Endothelial cell of umbilical vein (primary cell): Measurements from ENCODE around the gene CUL2. TPM values are rescaled to one million over a fixed set of nuclear protein-coding genes. Genes with fewer than 3 reads are reported as not detected.

ENCODE experiments used
- BruUV-seq: library from RNA; stranded (reverse); fragments of 400-500 nt; replicated peaks from 2 replicates; lab custom pipeline; 2021; lab: Mats Ljungman, UMichigan
- CTCF ChIA-PET: fragments of 300-600, 350-600 bp; sonication (Branson Sonifier 250); formaldehyde crosslinking; loops from one replicate; lab custom pipeline; 2021; ENCODE audit warnings: antibody characterized with exemption, inconsistent platforms; lab: Charles Lee
- POLR2A ChIA-PET: fragments of 300-600, 350-600 bp; sonication (Branson Sonifier 250); formaldehyde crosslinking; loops from one replicate; lab custom pipeline; 2021; ENCODE audit warnings: antibody characterized with exemption, inconsistent platforms; lab: Charles Lee
- DNase-seq: peaks from one replicate; pipeline ENCODE4 v3.0.0-alpha.2; 2011; ENCODE audit warnings: low read depth, low spot score
- FAIRE-seq: peaks from 2 replicates; lab custom pipeline; 2011; peaks lifted over from hg19 to GRCh38; lab: Jason Lieb, UNC
- H2AFZ ChIP-seq: 2 replicates; pipeline ENCODE4 v1.6.0; 2012; ENCODE audit warnings: low read depth, low read length, control low read depth, inconsistent platforms
- H3K27ac ChIP-seq: 2 replicates; pipeline ENCODE4 v1.5.1; 2011; ENCODE audit warnings: low read depth, mild to moderate bottlenecking, control low read depth, low read length, moderate library complexity; ENCODE audit not compliant: insufficient read depth
- H3K27me3 ChIP-seq, 2 experiments: 2 replicates each; pipeline versions ENCODE4 v1.6.0 to v1.6.1; 2011; ENCODE audit warnings: low read length in 2 of 2, mixed read lengths in 1 of 2; ENCODE audit not compliant: control insufficient read depth in 2 of 2, insufficient read depth in 2 of 2
- H3K36me3 ChIP-seq, 2 experiments: 2 replicates in 1 of 2; 3 replicates in 1 of 2; pipeline ENCODE4 v1.5.1; 2011; ENCODE audit warnings: low read length in 2 of 2, mild to moderate bottlenecking in 1 of 2, moderate library complexity in 1 of 2; ENCODE audit not compliant: control insufficient read depth in 2 of 2, insufficient read depth in 2 of 2; ENCODE audit errors: extremely low read depth in 1 of 2
- H3K4me1 ChIP-seq: 3 replicates; pipeline ENCODE4 v1.5.1; 2011; ENCODE audit warnings: mild to moderate bottlenecking, low read length; ENCODE audit not compliant: control insufficient read depth, insufficient read depth; ENCODE audit errors: extremely low read depth
- H3K4me2 ChIP-seq: 2 replicates; pipeline ENCODE4 v1.6.1; 2011; ENCODE audit warnings: low read length, control low read depth, mixed read lengths; ENCODE audit not compliant: insufficient read depth
- H3K4me3 ChIP-seq, 3 experiments: fragments of 200-600 bp in 1 of 3; sonication (generic), shearing (Covaris generic) in 1 of 3; replicated peaks in 1 of 3; 2 replicates each; pipeline ENCODE4 v1.5.1; 2011 to 2016; ENCODE audit warnings: control low read depth in 3 of 3, low read length in 3 of 3, mild to moderate bottlenecking in 2 of 3, inconsistent platforms in 1 of 3, low read depth in 1 of 3, moderate library complexity in 1 of 3; ENCODE audit not compliant: insufficient read depth in 1 of 3
- H3K79me2 ChIP-seq: 2 replicates; pipeline ENCODE4 v1.6.0; 2012; ENCODE audit warnings: low read length, inconsistent platforms; ENCODE audit not compliant: control insufficient read depth, insufficient read depth
- H3K9ac ChIP-seq: replicated peaks from 2 replicates; pipeline ENCODE3; 2011; ENCODE audit warnings: low read length, control low read depth; ENCODE audit not compliant: insufficient read depth; ENCODE audit errors: extremely low read depth
- H3K9me1 ChIP-seq: replicated peaks from 3 replicates; pipeline ENCODE4 v1.6.0; 2011; ENCODE audit warnings: mild to moderate bottlenecking, low read length; ENCODE audit not compliant: control insufficient read depth, insufficient read depth; ENCODE audit errors: extremely low read depth
- H3K9me3 ChIP-seq: replicated peaks from 2 replicates; pipeline ENCODE4 v1.5.1; 2012; ENCODE audit warnings: low read length, inconsistent platforms; ENCODE audit not compliant: control insufficient read depth, insufficient read depth
- H4K20me1 ChIP-seq: replicated peaks from 2 replicates; pipeline ENCODE3; 2011; ENCODE audit warnings: mild to moderate bottlenecking, low read length; ENCODE audit not compliant: control insufficient read depth, insufficient read depth; ENCODE audit errors: extremely low read depth
- EZH2 ChIP-seq: IDR thresholded peaks from 2 replicates; pipeline ENCODE4 v1.6.1; 2012; ENCODE audit warnings: borderline replicate concordance, low read depth, mild to moderate bottlenecking, moderate library complexity, low read length, inconsistent platforms; ENCODE audit not compliant: severe bottlenecking
- FOS ChIP-seq: IDR thresholded peaks from 2 replicates; pipeline ENCODE4 v1.6.1; 2011; ENCODE audit warnings: mild to moderate bottlenecking, low read length, moderate library complexity, borderline replicate concordance; ENCODE audit not compliant: insufficient read depth
- GATA2 ChIP-seq: IDR thresholded peaks from 2 replicates; pipeline ENCODE4 v1.7.0; 2011; ENCODE audit warnings: low read depth, mild to moderate bottlenecking, moderate library complexity, mixed read lengths, low read length; ENCODE audit not compliant: insufficient read length, insufficient read depth
- JUN ChIP-seq: IDR thresholded peaks from 2 replicates; pipeline ENCODE4 v1.6.1; 2011; ENCODE audit warnings: borderline replicate concordance, low read depth; ENCODE audit not compliant: insufficient read length, insufficient read depth
- MYC ChIP-seq: IDR thresholded peaks from one replicate; pipeline ENCODE4 v1.6.1; 2011; ENCODE audit warnings: mild to moderate bottlenecking, low read depth, low read length
- POLR2A ChIP-seq: IDR thresholded peaks from 2 replicates; pipeline ENCODE4 v1.6.1; 2012; ENCODE audit warnings: low read depth, mild to moderate bottlenecking, control low read depth, low read length
- POLR2AphosphoS5 ChIP-seq: IDR thresholded peaks from 2 replicates; pipeline ENCODE4 v1.6.1; 2012; ENCODE audit warnings: low read depth, mild to moderate bottlenecking, control low read depth, low read length, moderate library complexity; ENCODE audit not compliant: insufficient read depth
- dilution Hi-C: fragments of 300-500 bp; cut with MboI; formaldehyde crosslinking; loops from one replicate; pipeline ENCODE4 v1.15.0; 2019; ENCODE audit warnings: low sequenced_read_pairs; ENCODE audit not compliant: extremely low pct_ligation_motif_present
- intact Hi-C: fragments of 100-400 bp; cut with micrococcal nuclease; formaldehyde crosslinking; loops from one replicate; pipeline ENCODE4 v1.10.0; 2022
- polyA plus RNA-seq, 4 experiments: library from polyadenylated mRNA; depleted of rRNA in 3 of 4; stranded (reverse) in 3 of 4; unstranded in 1 of 4; fragments of >200 nt; gene quantifications; 2 replicates each; pipeline versions ENCODE4 v1.2.1 to v1.2.3, GENCODE V29; 2011 to 2012; ENCODE audit warnings: missing spikeins in 1 of 4
- total RNA-seq: library from RNA; stranded (reverse); gene quantifications from 2 replicates; pipeline ENCODE4 v1.2.3, GENCODE V29; 2021
- TF ChIP-seq, protein P1 (sequence below): IDR thresholded peaks from 2 replicates; pipeline ENCODE4 v1.6.1; 2011; ENCODE audit not compliant: insufficient read depth, insufficient read length
- TF ChIP-seq, protein P2 (sequence below), 2 donors: IDR thresholded peaks; 1 replicate in 1 of 2; 2 replicates in 1 of 2; pipeline ENCODE4 v1.5.1; 2011; ENCODE audit warnings: low read length in 2 of 2, mild to moderate bottlenecking in 2 of 2, moderate library complexity in 2 of 2, control low read depth in 1 of 2, inconsistent platforms in 1 of 2, low read depth in 1 of 2; ENCODE audit not compliant: insufficient read depth in 1 of 2; ENCODE audit errors: extremely low read depth in 1 of 2

CUL2 gene
- total and polyA plus RNA-seq, 2 donors (not counting 3 experiments of a cell fraction or from before 2014, with no cell fraction given), result 11.6 to 45.3 TPM

DNA sequence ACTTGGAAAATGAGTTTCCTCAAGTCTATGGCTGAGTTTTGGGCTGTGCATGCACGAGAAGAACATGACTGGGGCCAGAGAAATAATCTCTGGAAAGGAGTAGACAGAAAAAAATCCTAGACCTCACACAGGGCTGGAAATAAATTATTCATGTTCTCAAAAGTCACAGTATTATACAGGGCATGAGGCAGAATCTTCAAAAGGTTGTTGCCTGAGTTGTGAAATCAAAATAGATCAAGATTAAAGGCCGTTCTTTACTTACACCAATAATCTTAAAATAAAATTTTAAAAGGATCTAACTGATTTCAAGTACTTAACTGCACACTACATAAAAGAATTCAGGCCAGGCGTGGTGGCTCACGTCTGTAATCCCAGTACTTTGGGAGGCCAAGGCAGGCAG, 22.4 kb upstream of the CUL2 start:
- CTCF ChIA-PET, result no interaction called here

More for the DNA sequence above, 22.4 kb upstream of the CUL2 start:
- H4K20me1 ChIP-seq, result no peaks in the 10 kb centered on the region
- H3K9ac ChIP-seq, result no peak overlapping the region
- H3K9me1 ChIP-seq, result no peaks in the 10 kb centered on the region
- no peak overlapping the region for H3K4me3 ChIP-seq
- intact Hi-C loops (no loop called here), dilution Hi-C loops (loop anchor here (25.0 kb wide), 1 partner anchor 100 kb away; no protein-coding TSS in a partner anchor)
- no peak overlapping the region for H2AFZ ChIP-seq
- FAIRE-seq, result no peak
- TF ChIP-seq, protein P1, sequence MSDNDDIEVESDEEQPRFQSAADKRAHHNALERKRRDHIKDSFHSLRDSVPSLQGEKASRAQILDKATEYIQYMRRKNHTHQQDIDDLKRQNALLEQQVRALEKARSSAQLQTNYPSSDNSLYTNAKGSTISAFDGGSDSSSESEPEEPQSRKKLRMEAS, result no peak
- no peak for TF ChIP-seq FOS
- TF ChIP-seq GATA2, result no peak
- TF ChIP-seq POLR2A, result no peak
- TF ChIP-seq POLR2AphosphoS5, result no peak
- TF ChIP-seq MYC, result no peak
- TF ChIP-seq JUN, result no peak
- TF ChIP-seq, protein P2, sequence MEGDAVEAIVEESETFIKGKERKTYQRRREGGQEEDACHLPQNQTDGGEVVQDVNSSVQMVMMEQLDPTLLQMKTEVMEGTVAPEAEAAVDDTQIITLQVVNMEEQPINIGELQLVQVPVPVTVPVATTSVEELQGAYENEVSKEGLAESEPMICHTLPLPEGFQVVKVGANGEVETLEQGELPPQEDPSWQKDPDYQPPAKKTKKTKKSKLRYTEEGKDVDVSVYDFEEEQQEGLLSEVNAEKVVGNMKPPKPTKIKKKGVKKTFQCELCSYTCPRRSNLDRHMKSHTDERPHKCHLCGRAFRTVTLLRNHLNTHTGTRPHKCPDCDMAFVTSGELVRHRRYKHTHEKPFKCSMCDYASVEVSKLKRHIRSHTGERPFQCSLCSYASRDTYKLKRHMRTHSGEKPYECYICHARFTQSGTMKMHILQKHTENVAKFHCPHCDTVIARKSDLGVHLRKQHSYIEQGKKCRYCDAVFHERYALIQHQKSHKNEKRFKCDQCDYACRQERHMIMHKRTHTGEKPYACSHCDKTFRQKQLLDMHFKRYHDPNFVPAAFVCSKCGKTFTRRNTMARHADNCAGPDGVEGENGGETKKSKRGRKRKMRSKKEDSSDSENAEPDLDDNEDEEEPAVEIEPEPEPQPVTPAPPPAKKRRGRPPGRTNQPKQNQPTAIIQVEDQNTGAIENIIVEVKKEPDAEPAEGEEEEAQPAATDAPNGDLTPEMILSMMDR (IDR thresholded peaks at IDR 0.05; ENCODE audit: extremely low read depth in 1 of 2, insufficient read depth in 1 of 2, low read depth in 1 of 2, low read length in 2 of 2), result no peak
- no peak for TF ChIP-seq EZH2
- no peaks in the 10 kb centered on the region for H3K79me2 ChIP-seq
- no peaks in the 10 kb centered on the region for H3K4me1 ChIP-seq
- no peak overlapping the region for H3K27ac ChIP-seq
- H3K36me3 ChIP-seq, result no peaks in the 10 kb centered on the region
- H3K9me3 ChIP-seq, result no peaks in the 10 kb centered on the region
- H3K4me2 ChIP-seq, result no peak overlapping the region
- H3K27me3 ChIP-seq, result peaks cover 0 to 5% of the 10 kb centered on the region in 2 experiments
- no peak for DNase-seq
- POLR2A ChIA-PET, result no interaction called here
- BruUV-seq, result no TSS peak
